H9 (cell line): Measurements from ENCODE around the gene CRABP1. TPM values are rescaled to one million over a fixed set of nuclear protein-coding genes. Genes with fewer than 3 reads are reported as not detected.

ENCODE experiments used
- DNase-seq: peaks from one replicate; pipeline ENCODE4 v3.0.0-alpha.2; 2017
- H2AFZ ChIP-seq: one replicate; pipeline ENCODE4 v1.6.1; 2013; ENCODE audit warnings: mild to moderate bottlenecking, low read length, control low read depth, moderate library complexity
- H2AK5ac ChIP-seq: 2 replicates; pipeline ENCODE4 v1.6.1; 2013; ENCODE audit warnings: low read length, control low read depth, mixed read lengths; ENCODE audit not compliant: insufficient read length
- H2BK120ac ChIP-seq: one replicate; pipeline ENCODE4 v1.6.1; 2013; ENCODE audit warnings: low read depth, mild to moderate bottlenecking, low read length, control low read depth, inconsistent platforms; ENCODE audit not compliant: poor library complexity, severe bottlenecking
- H2BK12ac ChIP-seq: 2 replicates; pipeline ENCODE4 v1.6.1; 2013; ENCODE audit warnings: low read length, control low read depth, mixed read lengths, low read depth; ENCODE audit not compliant: insufficient read length
- H2BK15ac ChIP-seq: 2 replicates; pipeline ENCODE4 v1.6.1; 2013; ENCODE audit warnings: low read depth, low read length, control low read depth
- H2BK20ac ChIP-seq: one replicate; pipeline ENCODE4 v1.6.1; 2013; ENCODE audit warnings: low read depth, mild to moderate bottlenecking, low read length, control low read depth, inconsistent platforms; ENCODE audit not compliant: poor library complexity, severe bottlenecking
- H2BK5ac ChIP-seq: 2 replicates; pipeline ENCODE4 v1.6.1; 2013; ENCODE audit warnings: low read length, control low read depth, mixed read lengths; ENCODE audit not compliant: insufficient read length
- H3K14ac ChIP-seq: 2 replicates; pipeline ENCODE4 v1.6.1; 2013; ENCODE audit warnings: low read length, control low read depth; ENCODE audit not compliant: insufficient read depth
- H3K18ac ChIP-seq: 2 replicates; pipeline ENCODE4 v1.6.1; 2013; ENCODE audit warnings: low read depth, mild to moderate bottlenecking, mixed read lengths, low read length, control low read depth; ENCODE audit not compliant: insufficient read length
- H3K23ac ChIP-seq: 2 replicates; pipeline ENCODE4 v1.6.1; 2013; ENCODE audit warnings: low read length, control low read depth, mixed read lengths, low read depth; ENCODE audit not compliant: insufficient read length
- H3K23me2 ChIP-seq: 2 replicates; pipeline ENCODE4 v1.6.1; 2013; ENCODE audit warnings: low read depth, mild to moderate bottlenecking, mixed read lengths, low read length, control low read depth; ENCODE audit not compliant: insufficient read length, poor library complexity, severe bottlenecking
- H3K27ac ChIP-seq: 2 replicates; pipeline ENCODE4 v1.5.1; 2013; ENCODE audit warnings: low read length, control low read depth, mixed read lengths, low read depth; ENCODE audit not compliant: insufficient read length
- H3K27me3 ChIP-seq: 2 replicates; pipeline ENCODE4 v1.6.1; 2013; ENCODE audit warnings: low read length, control low read depth, inconsistent platforms; ENCODE audit not compliant: insufficient read depth
- H3K4ac ChIP-seq: 2 replicates; pipeline ENCODE4 v1.6.1; 2013; ENCODE audit warnings: low read depth, mild to moderate bottlenecking, control low read depth, inconsistent platforms, low read length, moderate library complexity
- H3K4me1 ChIP-seq: 2 replicates; pipeline ENCODE4 v1.6.1; 2013; ENCODE audit warnings: low read length, control low read depth, inconsistent platforms; ENCODE audit not compliant: insufficient read depth
- H3K4me2 ChIP-seq: 2 replicates; pipeline ENCODE4 v1.6.1; 2013; ENCODE audit warnings: low read length, control low read depth, mixed read lengths; ENCODE audit not compliant: insufficient read length, insufficient read depth
- H3K56ac ChIP-seq: 2 replicates; pipeline ENCODE4 v1.6.1; 2013; ENCODE audit warnings: low read depth, mild to moderate bottlenecking, mixed read lengths, low read length, control low read depth; ENCODE audit not compliant: insufficient read length
- H3K79me1 ChIP-seq: 2 replicates; pipeline ENCODE4 v1.6.1; 2013; ENCODE audit warnings: low read depth, mild to moderate bottlenecking, moderate library complexity, low read length, control low read depth, inconsistent platforms; ENCODE audit not compliant: insufficient read depth, poor library complexity, severe bottlenecking
- H3K79me2 ChIP-seq: 2 replicates; pipeline ENCODE4 v1.6.1; 2013; ENCODE audit warnings: low read length, control low read depth, inconsistent platforms; ENCODE audit not compliant: insufficient read depth
- H3K9ac ChIP-seq: 2 replicates; pipeline ENCODE4 v1.6.1; 2013; ENCODE audit warnings: low read length, control low read depth, mixed read lengths; ENCODE audit not compliant: insufficient read length; ENCODE audit errors: extremely low read depth
- H3K9me3 ChIP-seq: one replicate; pipeline ENCODE4 v1.6.1; 2013; ENCODE audit warnings: low read depth, low read length, inconsistent platforms; ENCODE audit not compliant: control insufficient read depth
- H3T11ph ChIP-seq: one replicate; pipeline ENCODE4 v1.6.1; 2013; ENCODE audit warnings: mild to moderate bottlenecking, low read length, control low read depth, inconsistent platforms
- H4K20me1 ChIP-seq: one replicate; pipeline ENCODE4 v1.6.1; 2013; ENCODE audit not compliant: control insufficient read depth, insufficient read length, insufficient read depth
- H4K5ac ChIP-seq: 2 replicates; pipeline ENCODE4 v1.6.1; 2013; ENCODE audit warnings: low read depth, mild to moderate bottlenecking, mixed read lengths, low read length, control low read depth; ENCODE audit not compliant: insufficient read length
- H4K8ac ChIP-seq: replicated peaks from 2 replicates; pipeline ENCODE4 v1.6.1; 2013; ENCODE audit warnings: low read length, control low read depth, mixed read lengths, low read depth; ENCODE audit not compliant: insufficient read length
- H4K91ac ChIP-seq: 2 replicates; pipeline ENCODE4 v1.6.1; 2013; ENCODE audit warnings: low read depth, mild to moderate bottlenecking, moderate library complexity, mixed read lengths, low read length, control low read depth; ENCODE audit not compliant: insufficient read length
- H3K27ac Mint-ChIP-seq, 3 experiments: 2 replicates in 2 of 3; 3 replicates in 1 of 3; pipeline ENCODE4 v1.8.0; 2020 to 2021; ENCODE audit warnings: mixed read lengths in 3 of 3, mild to moderate bottlenecking in 1 of 3, moderate library complexity in 1 of 3
- H3K27me3 Mint-ChIP-seq: 2 replicates; pipeline ENCODE4 v1.8.0; 2021; ENCODE audit warnings: low read depth, mild to moderate bottlenecking, moderate library complexity, mixed read lengths
- H3K36me3 Mint-ChIP-seq, 3 experiments: 2 replicates in 2 of 3; 3 replicates in 1 of 3; pipeline ENCODE4 v1.8.0; 2020 to 2021; ENCODE audit warnings: low read depth in 3 of 3, mixed read lengths in 3 of 3; ENCODE audit not compliant: insufficient read depth in 1 of 3
- H3K4me1 Mint-ChIP-seq, 2 experiments: 2 replicates each; pipeline ENCODE4 v1.8.0; 2020; ENCODE audit warnings: mixed read lengths in 2 of 2
- H3K4me3 Mint-ChIP-seq, 2 experiments: 2 replicates in 1 of 2; 3 replicates in 1 of 2; pipeline ENCODE4 v1.8.0; 2020 to 2021; ENCODE audit warnings: mild to moderate bottlenecking in 2 of 2, mixed read lengths in 2 of 2, moderate library complexity in 1 of 2
- H3K9me3 Mint-ChIP-seq, 2 experiments: 2 replicates in 1 of 2; 3 replicates in 1 of 2; pipeline ENCODE4 v1.8.0; 2020; ENCODE audit warnings: mild to moderate bottlenecking in 2 of 2, mixed read lengths in 2 of 2, moderate library complexity in 1 of 2
- WGBS: extraction: QIAGEN DNeasy Blood & Tissue Kit; methylation state at CpG from one replicate; pipeline ENCODE4 v1.1.7; 2013; ENCODE audit warnings: missing lambda C conversion rate, low lambda C conversion rate, mixed read lengths; ENCODE audit not compliant: insufficient read length; ENCODE audit errors: extremely low coverage; 5-methylcytosine and 5-hydroxymethylcytosine counted together
- total RNA-seq: library from RNA; stranded (reverse); gene quantifications from 2 replicates; pipeline ENCODE4 v1.2.1, GENCODE V29; 2021
- TF ChIP-seq, protein P1 (sequence below): fragments of 200-600 bp; sonication (generic); conservative IDR thresholded peaks from 3 replicates; pipeline ENCODE4 v1.8.0; 2021; ENCODE audit warnings: antibody characterized with exemption, mild to moderate bottlenecking

The CRABP1 gene
- total RNA-seq, 1 experiment from 2014 or later = 93.1 TPM

DNA sequence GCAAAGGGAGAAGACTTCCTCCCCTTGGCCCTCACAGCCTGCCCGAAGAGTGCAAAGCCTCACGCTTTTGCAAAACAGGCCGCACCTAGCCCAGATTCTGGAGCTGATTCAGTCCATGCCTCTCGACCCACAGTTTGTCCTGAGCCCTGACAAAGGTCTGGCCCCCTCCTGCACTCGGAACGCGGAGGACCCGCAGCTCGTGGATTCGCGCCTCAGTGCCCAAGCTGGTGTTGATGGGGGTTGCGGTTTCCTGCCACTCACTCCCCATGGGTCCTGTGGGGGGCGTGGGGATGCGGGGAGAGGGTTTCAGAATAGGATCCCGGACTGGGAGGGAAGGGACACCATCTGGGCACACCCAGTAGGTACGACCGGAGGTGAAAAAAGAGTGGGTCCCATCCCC is 594 bp upstream of the CRABP1 start:
- Histone ChIP-seq H3K4me1 (peaks cover 3% of the 10 kb centered on the region), H3K4me2 (peak overlapping the region; percentile 65), H3K14ac (no peak overlapping the region), H3K27ac (no peak overlapping the region), H2BK5ac (no peak overlapping the region), H3K9ac (no peak overlapping the region), H3K23me2 (peaks cover 16% of the 10 kb centered on the region), H3K56ac (no peak overlapping the region), H4K20me1 (no peaks in the 10 kb centered on the region), H4K91ac (no peak overlapping the region), H2BK20ac (no peak overlapping the region), H3K18ac (no peak overlapping the region), H2BK120ac (no peak overlapping the region), H3K79me2 (no peaks in the 10 kb centered on the region), H3K4ac (no peak overlapping the region), H2AFZ (no peak overlapping the region), H2BK15ac (no peak overlapping the region), H3T11ph (no peak overlapping the region), H4K8ac (no peak overlapping the region), H3K79me1 (no peaks in the 10 kb centered on the region), H2AK5ac (no peak overlapping the region), H4K5ac (no peak overlapping the region), H2BK12ac (no peak overlapping the region), H3K23ac (no peak overlapping the region), H3K9me3 (no peaks in the 10 kb centered on the region), H3K27me3 (peaks cover 7% of the 10 kb centered on the region)
- H3K27me3 Mint-ChIP-seq = peaks cover 52% of the 10 kb centered on the region
- no peaks in the 10 kb centered on the region for H3K9me3 Mint-ChIP-seq
- peaks cover 4 to 23% (median 20%) of the 10 kb centered on the region in 3 experiments; a peak in 6 of 7 replicates for H3K36me3 Mint-ChIP-seq
- H3K27ac Mint-ChIP-seq = no peak overlapping the region
- peak overlapping the region; percentile 68 to 87 for H3K4me3 Mint-ChIP-seq
- DNase-seq = no peak
- H3K4me1 Mint-ChIP-seq = peaks cover 9 to 30% of the 10 kb centered on the region in 2 experiments
- no CpG with 5 or more reads among the region's 17 CpGs for WGBS
- TF ChIP-seq, protein P1, sequence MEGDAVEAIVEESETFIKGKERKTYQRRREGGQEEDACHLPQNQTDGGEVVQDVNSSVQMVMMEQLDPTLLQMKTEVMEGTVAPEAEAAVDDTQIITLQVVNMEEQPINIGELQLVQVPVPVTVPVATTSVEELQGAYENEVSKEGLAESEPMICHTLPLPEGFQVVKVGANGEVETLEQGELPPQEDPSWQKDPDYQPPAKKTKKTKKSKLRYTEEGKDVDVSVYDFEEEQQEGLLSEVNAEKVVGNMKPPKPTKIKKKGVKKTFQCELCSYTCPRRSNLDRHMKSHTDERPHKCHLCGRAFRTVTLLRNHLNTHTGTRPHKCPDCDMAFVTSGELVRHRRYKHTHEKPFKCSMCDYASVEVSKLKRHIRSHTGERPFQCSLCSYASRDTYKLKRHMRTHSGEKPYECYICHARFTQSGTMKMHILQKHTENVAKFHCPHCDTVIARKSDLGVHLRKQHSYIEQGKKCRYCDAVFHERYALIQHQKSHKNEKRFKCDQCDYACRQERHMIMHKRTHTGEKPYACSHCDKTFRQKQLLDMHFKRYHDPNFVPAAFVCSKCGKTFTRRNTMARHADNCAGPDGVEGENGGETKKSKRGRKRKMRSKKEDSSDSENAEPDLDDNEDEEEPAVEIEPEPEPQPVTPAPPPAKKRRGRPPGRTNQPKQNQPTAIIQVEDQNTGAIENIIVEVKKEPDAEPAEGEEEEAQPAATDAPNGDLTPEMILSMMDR = no peak
